Neutrophil (primary cell): ENCODE data around the gene INSIG1.

Experiments
- H3K27ac ChIP-seq: fragments of 200-600 bp; sonication (generic); 2 replicates; pipeline ENCODE4 v1.5.1; 2016; ENCODE audit warnings: mild to moderate bottlenecking, moderate library complexity
- H3K27me3 ChIP-seq: fragments of 200-600 bp; sonication (generic); 2 replicates; pipeline ENCODE4 v1.6.0; 2016; ENCODE audit warnings: mild to moderate bottlenecking
- H3K36me3 ChIP-seq: fragments of 200-600 bp; sonication (generic); 2 replicates; pipeline ENCODE4 v1.5.1; 2017
- H3K4me1 ChIP-seq, 2 experiments: fragments of 200-600 bp in 1 of 2; sonication (generic) in 1 of 2; 1 replicate in 1 of 2; 2 replicates in 1 of 2; pipeline versions ENCODE4 v1.5.1 to v1.6.1; 2013 to 2016; ENCODE audit warnings: low read depth in 1 of 2, low read length in 1 of 2, mild to moderate bottlenecking in 1 of 2, moderate library complexity in 1 of 2; ENCODE audit not compliant: control insufficient read depth in 1 of 2, insufficient read depth in 1 of 2
- H3K4me3 ChIP-seq, 2 experiments: fragments of 200-600 bp in 1 of 2; sonication (generic) in 1 of 2; 1 replicate in 1 of 2; 2 replicates in 1 of 2; pipeline ENCODE4 v1.5.1; 2013 to 2016; ENCODE audit warnings: low read depth in 1 of 2, low read length in 1 of 2, mild to moderate bottlenecking in 1 of 2, moderate library complexity in 1 of 2
- H3K9me3 ChIP-seq: fragments of 200-600 bp; sonication (generic); 2 replicates; pipeline ENCODE4 v1.5.1; 2016
- TF ChIP-seq, protein P1 (sequence below): fragments of 200-600 bp; sonication (generic); IDR thresholded peaks from 2 replicates; pipeline ENCODE4 v1.5.1; 2016; ENCODE audit warnings: antibody characterized with exemption

INSIG1 gene

DNA sequence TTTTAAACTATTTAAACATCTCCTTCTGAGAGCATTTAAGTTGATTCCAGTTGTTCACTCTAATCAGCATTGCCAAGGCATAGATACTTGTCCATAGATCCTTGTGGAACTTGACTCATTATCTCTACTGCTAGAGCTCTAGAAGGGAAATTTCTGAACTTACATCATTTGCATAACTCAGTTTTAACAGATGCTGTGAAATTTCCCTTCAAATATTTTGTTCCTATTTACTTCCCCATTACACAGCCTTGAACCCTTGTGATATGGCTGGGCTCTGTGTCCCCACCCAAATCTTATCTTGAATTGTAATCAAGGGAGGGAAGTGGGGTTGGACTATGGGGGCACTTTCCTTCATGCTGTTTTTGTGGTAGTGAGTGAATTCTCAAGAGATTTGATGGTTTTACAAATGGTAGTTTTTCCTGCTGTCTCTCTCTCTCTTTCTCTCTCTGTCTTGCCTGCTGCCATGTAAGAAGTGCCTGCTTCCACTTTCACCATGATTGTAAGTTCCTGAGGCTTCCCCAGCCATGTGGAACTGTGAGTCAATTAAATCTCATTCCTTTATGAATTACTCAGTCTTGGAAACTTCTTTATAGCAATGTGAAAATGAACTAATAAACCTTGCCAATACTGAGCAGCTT is 25.4 kb downstream of the INSIG1 start:
- no peak overlapping the region for H3K27ac ChIP-seq
- H3K36me3 ChIP-seq, result no peaks in the 10 kb centered on the region
- no peaks in the 10 kb centered on the region for H3K9me3 ChIP-seq
- TF ChIP-seq, protein P1, sequence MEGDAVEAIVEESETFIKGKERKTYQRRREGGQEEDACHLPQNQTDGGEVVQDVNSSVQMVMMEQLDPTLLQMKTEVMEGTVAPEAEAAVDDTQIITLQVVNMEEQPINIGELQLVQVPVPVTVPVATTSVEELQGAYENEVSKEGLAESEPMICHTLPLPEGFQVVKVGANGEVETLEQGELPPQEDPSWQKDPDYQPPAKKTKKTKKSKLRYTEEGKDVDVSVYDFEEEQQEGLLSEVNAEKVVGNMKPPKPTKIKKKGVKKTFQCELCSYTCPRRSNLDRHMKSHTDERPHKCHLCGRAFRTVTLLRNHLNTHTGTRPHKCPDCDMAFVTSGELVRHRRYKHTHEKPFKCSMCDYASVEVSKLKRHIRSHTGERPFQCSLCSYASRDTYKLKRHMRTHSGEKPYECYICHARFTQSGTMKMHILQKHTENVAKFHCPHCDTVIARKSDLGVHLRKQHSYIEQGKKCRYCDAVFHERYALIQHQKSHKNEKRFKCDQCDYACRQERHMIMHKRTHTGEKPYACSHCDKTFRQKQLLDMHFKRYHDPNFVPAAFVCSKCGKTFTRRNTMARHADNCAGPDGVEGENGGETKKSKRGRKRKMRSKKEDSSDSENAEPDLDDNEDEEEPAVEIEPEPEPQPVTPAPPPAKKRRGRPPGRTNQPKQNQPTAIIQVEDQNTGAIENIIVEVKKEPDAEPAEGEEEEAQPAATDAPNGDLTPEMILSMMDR, result no peak
- peaks cover 19% of the 10 kb centered on the region for H3K27me3 ChIP-seq
- H3K4me1 ChIP-seq, result no peaks in the 10 kb centered on the region
- H3K4me3 ChIP-seq, result no peak overlapping the region

GRCh38 chr7:155324012-155324917 is 26.6 kb downstream of the INSIG1 start:
- no peak overlapping the region for H3K4me3 ChIP-seq
- H3K27me3 ChIP-seq, result peaks cover 16% of the 10 kb centered on the region
- no peak overlapping the region for H3K27ac ChIP-seq
- no peaks in the 10 kb centered on the region for H3K9me3 ChIP-seq
- no peaks in the 10 kb centered on the region for H3K36me3 ChIP-seq
- TF ChIP-seq, protein P1, result no peak
- no peaks in the 10 kb centered on the region for H3K4me1 ChIP-seq

DNA sequence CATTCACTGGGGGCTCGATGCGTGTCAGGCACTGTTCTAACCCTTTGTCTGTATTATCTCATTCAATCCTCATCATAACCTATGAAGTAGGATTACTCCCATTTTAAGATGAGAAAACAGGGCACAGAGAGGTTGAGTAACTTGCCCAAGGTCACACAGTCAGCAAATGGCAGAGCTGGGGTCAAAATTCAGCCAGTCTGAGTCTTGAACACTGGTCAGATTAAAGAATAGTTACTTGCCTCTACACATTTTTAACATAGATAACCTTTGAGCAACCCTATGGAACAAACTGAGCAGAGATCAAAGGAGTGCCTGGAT is 27.2 kb downstream of the INSIG1 start:
- H3K4me3 ChIP-seq, result no peak overlapping the region
- H3K27me3 ChIP-seq, result peaks cover 10% of the 10 kb centered on the region
- no peaks in the 10 kb centered on the region for H3K36me3 ChIP-seq
- TF ChIP-seq, protein P1, result no peak
- no peaks in the 10 kb centered on the region for H3K9me3 ChIP-seq
- H3K4me1 ChIP-seq, result no peaks in the 10 kb centered on the region
- H3K27ac ChIP-seq, result no peak overlapping the region

DNA sequence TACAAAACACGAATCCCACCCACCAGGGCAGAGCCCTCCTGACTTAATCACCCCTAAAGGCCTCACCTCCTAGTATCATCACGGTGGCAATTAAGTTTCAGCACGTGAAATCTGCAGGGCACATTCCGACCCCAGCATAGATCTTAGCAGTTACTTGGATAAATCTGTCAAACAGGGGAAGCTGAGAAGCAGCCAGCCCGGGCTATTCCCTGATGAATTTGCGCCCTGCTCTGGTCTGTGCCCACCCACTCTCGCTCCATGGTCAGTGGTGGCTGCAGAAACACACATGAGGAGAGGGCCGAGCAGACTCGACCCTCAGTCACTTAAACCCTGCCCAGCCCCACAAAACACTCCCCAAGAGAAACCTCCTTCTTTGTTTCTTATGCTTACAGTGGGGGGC is 28.7 kb downstream of the INSIG1 start:
- Histone ChIP-seq H3K36me3 (no peaks in the 10 kb centered on the region), H3K4me1 (no peaks in the 10 kb centered on the region), H3K27me3 (peaks cover 5% of the 10 kb centered on the region), H3K9me3 (no peaks in the 10 kb centered on the region), H3K27ac (no peak overlapping the region), H3K4me3 (no peak overlapping the region)
- TF ChIP-seq, protein P1, result no peak

GRCh38 chr7:155327590-155328320 is 30.1 kb downstream of the INSIG1 start:
- H3K4me3 ChIP-seq, result no peak overlapping the region
- H3K9me3 ChIP-seq, result no peaks in the 10 kb centered on the region
- H3K4me1 ChIP-seq, result no peaks in the 10 kb centered on the region
- no peaks in the 10 kb centered on the region for H3K36me3 ChIP-seq
- peaks cover 12% of the 10 kb centered on the region for H3K27me3 ChIP-seq
- no peak overlapping the region for H3K27ac ChIP-seq
- TF ChIP-seq, protein P1, result no peak
